MCF 10A (cell line): ENCODE data around the gene TPSD1. TPM values are rescaled to one million over a fixed set of nuclear protein-coding genes. Genes with fewer than 3 reads are reported as not detected.

Experiments used
- BruUV-seq: library from RNA; stranded (reverse); fragments of 400-500 nt; replicated peaks from 2 replicates; lab custom pipeline; 2021; lab: Mats Ljungman, UMichigan
- CTCF ChIA-PET: fragments of 300-600 bp; sonication (Branson Sonifier 250); formaldehyde crosslinking; extraction: SDS; loops from one replicate; lab custom pipeline; 2021; ENCODE audit warnings: antibody characterized with exemption, inconsistent platforms; lab: Yijun Ruan, JAX
- POLR2A ChIA-PET: fragments of 300-600, 350-650 bp; sonication (Branson Sonifier 250); formaldehyde crosslinking; extraction: SDS; loops from one replicate; lab custom pipeline; 2020; ENCODE audit warnings: antibody characterized with exemption, inconsistent platforms; lab: Yijun Ruan, JAX
- DNase-seq: peaks from one replicate; pipeline ENCODE4 v3.0.0-alpha.2; 2018; ENCODE audit not compliant: unreplicated experiment
- H3K27ac Mint-ChIP-seq: one replicate; pipeline ENCODE4 v1.8.0; 2022; ENCODE audit warnings: mild to moderate bottlenecking, low read depth, mixed read lengths; ENCODE audit not compliant: unreplicated experiment
- H3K27me3 Mint-ChIP-seq: one replicate; pipeline ENCODE4 v1.8.0; 2022; ENCODE audit warnings: mixed read lengths; ENCODE audit not compliant: insufficient read depth, unreplicated experiment
- H3K36me3 Mint-ChIP-seq: one replicate; pipeline ENCODE4 v1.8.0; 2022; ENCODE audit warnings: mild to moderate bottlenecking, moderate library complexity, mixed read lengths; ENCODE audit not compliant: insufficient read depth, unreplicated experiment
- H3K4me1 Mint-ChIP-seq: one replicate; pipeline ENCODE4 v1.8.0; 2022; ENCODE audit warnings: mixed read lengths; ENCODE audit not compliant: insufficient read depth, unreplicated experiment
- H3K4me3 Mint-ChIP-seq: one replicate; pipeline ENCODE4 v1.8.0; 2022; ENCODE audit warnings: mild to moderate bottlenecking, moderate library complexity, mixed read lengths; ENCODE audit not compliant: unreplicated experiment
- H3K9me3 Mint-ChIP-seq: one replicate; pipeline ENCODE4 v1.8.0; 2022; ENCODE audit warnings: mixed read lengths; ENCODE audit not compliant: unreplicated experiment
- CTCF ChIP-seq: fragments of 200-600 bp; IDR thresholded peaks from one replicate; pipeline ENCODE4 v1.8.0; 2022; ENCODE audit warnings: antibody characterized with exemption, mild to moderate bottlenecking; ENCODE audit not compliant: unreplicated experiment
- intact Hi-C: fragments of 100-400 bp; cut with micrococcal nuclease; formaldehyde crosslinking; loops from 2 replicates; pipeline ENCODE4 v1.14.1; 2022
- total RNA-seq: library from RNA; stranded (reverse); gene quantifications from 2 replicates; pipeline ENCODE4 v1.2.3, GENCODE V29; 2022

TPSD1 gene
- total RNA-seq, 1 experiment from 2014 or later: not detected

- DNase-seq: no peak
- Mint-ChIP-seq H3K9me3 (no peaks in the 10 kb centered on the region), H3K36me3 (no peaks in the 10 kb centered on the region), H3K4me1 (no peaks in the 10 kb centered on the region), H3K27ac (no peak overlapping the region), H3K27me3 (peaks cover 24% of the 10 kb centered on the region), H3K4me3 (no peak overlapping the region)
- ChIA-PET CTCF (interaction anchor here (0.7 kb wide), 1 partner anchor 20 kb away, joined by 4 read pairs; no protein-coding TSS in a partner anchor), POLR2A (no interaction called here)
- no peak for TF ChIP-seq CTCF
- BruUV-seq: no TSS peak
- intact Hi-C loops: no loop called here
These were observed 24.2 kb downstream of the TPSD1 start for GRCh38 chr16:1279945-1280589.

- ChIA-PET CTCF (interaction anchor here (0.7 kb wide), 1 partner anchor 19 kb away, joined by 4 read pairs; no protein-coding TSS in a partner anchor), POLR2A (no interaction called here)
- no peaks in the 10 kb centered on the region for H3K4me1 Mint-ChIP-seq
- no peak for TF ChIP-seq CTCF
- H3K36me3 Mint-ChIP-seq: no peaks in the 10 kb centered on the region
- no peaks in the 10 kb centered on the region for H3K9me3 Mint-ChIP-seq
- H3K27me3 Mint-ChIP-seq: peaks cover 17% of the 10 kb centered on the region
- H3K4me3 Mint-ChIP-seq: no peak overlapping the region
- no TSS peak for BruUV-seq
- DNase-seq: no peak
- H3K27ac Mint-ChIP-seq: no peak overlapping the region
- intact Hi-C loops: no loop called here
These were observed 24.9 kb downstream of the TPSD1 start for GRCh38 chr16:1280783-1281182.

- POLR2A ChIA-PET: no interaction called here
These were observed 25.6 kb downstream of the TPSD1 start for GRCh38 chr16:1281517-1281916.

More at GRCh38 chr16:1281517-1281916, 25.6 kb downstream of the TPSD1 start:
- CTCF ChIA-PET: interaction anchor here (0.6 kb wide), 1 partner anchor 169 kb away, joined by 3 read pairs; no protein-coding TSS in a partner anchor
- Mint-ChIP-seq H3K27me3 (peaks cover 11% of the 10 kb centered on the region), H3K4me1 (no peaks in the 10 kb centered on the region), H3K4me3 (no peak overlapping the region), H3K27ac (no peak overlapping the region), H3K9me3 (no peaks in the 10 kb centered on the region), H3K36me3 (no peaks in the 10 kb centered on the region)
- DNase-seq: no peak
- intact Hi-C loops: no loop called here
- no TSS peak for BruUV-seq
- no peak for TF ChIP-seq CTCF
